H1 (cell line): ENCODE data around the gene IL17REL. TPM values are rescaled to one million over a fixed set of nuclear protein-coding genes. Genes with fewer than 3 reads are reported as not detected.

Source experiments
- CHD7 ChIP-seq: fragments of 300-600 bp; sonication (generic); IDR thresholded peaks from 2 replicates; pipeline ENCODE4 v1.7.1; 2012; ENCODE audit warnings: low read length, moderate library complexity, mild to moderate bottlenecking, inconsistent platforms; ENCODE audit not compliant: insufficient replicate concordance
- EGR1 ChIP-seq: IDR thresholded peaks from 2 replicates; pipeline ENCODE4 v1.6.1; 2011; ENCODE audit warnings: low read depth, low read length, borderline replicate concordance
- GTF2F1 ChIP-seq: IDR thresholded peaks from 2 replicates; pipeline ENCODE4 v1.6.1; 2012; ENCODE audit warnings: low read depth, low read length, improper control_type of control experiment, borderline replicate concordance
- MAFK ChIP-seq: IDR thresholded peaks from 2 replicates; pipeline ENCODE4 v1.6.1; 2012; ENCODE audit warnings: low read depth, mild to moderate bottlenecking, improper control_type of control experiment, low read length
- RAD21 ChIP-seq, 2 experiments: IDR thresholded peaks in 1 of 2; conservative IDR thresholded peaks in 1 of 2; 2 replicates each; pipeline ENCODE4 v1.6.1; 2011; ENCODE audit warnings: low read depth in 2 of 2, low read length in 2 of 2, improper control_type of control experiment in 1 of 2, inconsistent platforms in 1 of 2, mild to moderate bottlenecking in 1 of 2, moderate library complexity in 1 of 2
- RXRA ChIP-seq: IDR thresholded peaks from 2 replicates; pipeline ENCODE4 v1.6.1; 2011; ENCODE audit warnings: low read depth, mild to moderate bottlenecking, low read length, moderate library complexity; ENCODE audit not compliant: insufficient read depth
- SIN3A ChIP-seq, 2 experiments: IDR thresholded peaks in 1 of 2; conservative IDR thresholded peaks in 1 of 2; 2 replicates each; pipeline ENCODE4 v1.6.1; 2011 to 2012; ENCODE audit warnings: low read length in 2 of 2, improper control_type of control experiment in 1 of 2, low read depth in 1 of 2, mild to moderate bottlenecking in 1 of 2
- SP2 ChIP-seq: IDR thresholded peaks from 2 replicates; pipeline ENCODE4 v1.6.1; 2012; ENCODE audit warnings: mild to moderate bottlenecking, low read length, inconsistent platforms
- SRF ChIP-seq: IDR thresholded peaks from 2 replicates; pipeline ENCODE4 v1.6.1; 2011; ENCODE audit warnings: mild to moderate bottlenecking, low read depth, low read length, moderate library complexity
- TEAD4 ChIP-seq: IDR thresholded peaks from 2 replicates; pipeline ENCODE4 v1.6.1; 2012; ENCODE audit warnings: low read depth, low read length, inconsistent platforms, mixed read lengths
- polyA plus RNA-seq, 7 experiments: library from polyadenylated mRNA; depleted of rRNA in 3 of 7; stranded (reverse) in 5 of 7; unstranded in 2 of 7; fragments of >200 nt in 5 of 7; fragments of 200-250 nt in 2 of 7; gene quantifications; 1 replicate in 5 of 7; 2 replicates in 1 of 7; 4 replicates in 1 of 7; pipeline versions ENCODE4 v1.2.1 to v1.2.3, GENCODE V29; 2011 to 2013; ENCODE audit warnings: missing spikeins in 2 of 7, mixed read lengths in 2 of 7
- total RNA-seq: library from RNA; stranded (reverse); fragmentation: NEBNext Ultra II Directional; extraction: Animal tissue kit (Norgen Biotek cat#: 25700); gene quantifications from 2 replicates; pipeline ENCODE4 v1.2.1, GENCODE V29; 2021

The IL17REL gene
- total and polyA plus RNA-seq, 2 of the 8 experiments (the other 6 are each of a cell fraction or from before 2014, with no cell fraction given): 0.15 to 0.20 TPM

- TF ChIP-seq CHD7 (no peak), GTF2F1 (no peak), MAFK (no peak), SP2 (no peak), SRF (no peak), RAD21 (IDR thresholded peaks at IDR 0.05 in 1 of 2, conservative IDR thresholded peaks at IDR 0.05 in 1 of 2; ENCODE audit: low read depth in 2 of 2, low read length in 2 of 2) (no peak), EGR1 (no peak), RXRA (no peak), TEAD4 (no peak), SIN3A (conservative IDR thresholded peaks at IDR 0.05 in 1 of 2, IDR thresholded peaks at IDR 0.05 in 1 of 2; ENCODE audit: low read depth in 1 of 2, low read length in 2 of 2) (no peak)
Observed at GRCh38 chr22:50045211-50046018, 32.9 kb upstream of the IL17REL start (continued).
